ENCODE results near the gene ASXL3.

The ASXL3 gene

DNA sequence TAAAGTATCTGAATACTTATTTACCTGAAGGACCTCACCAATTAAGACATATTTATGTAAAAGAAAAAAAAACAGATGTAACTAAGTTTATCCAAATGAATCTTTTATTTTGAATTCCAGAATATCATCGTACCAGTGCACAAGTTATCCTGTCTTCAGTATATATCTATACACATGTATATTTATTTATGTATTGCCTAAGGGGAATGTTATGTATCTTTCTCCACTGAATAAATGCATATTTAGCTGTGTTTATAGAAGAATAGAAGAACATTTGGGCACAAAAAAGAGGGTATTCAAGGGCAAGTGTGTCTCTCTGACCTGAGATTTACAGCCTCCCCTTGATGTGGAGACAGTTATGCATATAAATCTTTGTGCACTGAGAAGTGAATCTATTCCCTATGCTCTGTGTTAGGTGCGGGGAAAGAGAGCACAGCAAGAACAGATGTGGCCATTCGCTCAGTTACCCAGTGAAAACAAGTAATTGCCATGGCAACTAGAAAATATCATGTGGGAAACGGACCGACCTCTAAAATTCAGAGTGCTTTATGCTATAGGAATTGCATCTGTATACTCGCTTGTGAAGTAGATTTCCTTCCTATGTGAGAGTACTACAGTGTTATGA, 39.5 kb upstream of the ASXL3 start:
- no peaks in the 10 kb centered on the region for H3K9me3 ChIP-seq (ENCODE audit: insufficient read depth, low read length, severe bottlenecking)
- H3K27ac ChIP-seq (ENCODE audit: low read length) = no peak overlapping the region
- H3K36me3 ChIP-seq (ENCODE audit: insufficient read depth, low read length) = no peaks in the 10 kb centered on the region
- no peak overlapping the region for H3K4me3 ChIP-seq (ENCODE audit: low read depth in 1 of 2, low read length in 2 of 2)
- no peak for DNase-seq
- H3K4me2 ChIP-seq (ENCODE audit: insufficient read depth, low read length) = no peak overlapping the region
- no peak for ATAC-seq (ENCODE audit: insufficient read depth, low read depth)
- no peaks in the 10 kb centered on the region for H3K27me3 ChIP-seq (ENCODE audit: insufficient read depth, low read length, poor library complexity)
- TF ChIP-seq EZH2 (IDR thresholded peaks at IDR 0.05; ENCODE audit: borderline replicate concordance, low read depth, low read length, severe bottlenecking) = no peak
- TF ChIP-seq, protein P1, sequence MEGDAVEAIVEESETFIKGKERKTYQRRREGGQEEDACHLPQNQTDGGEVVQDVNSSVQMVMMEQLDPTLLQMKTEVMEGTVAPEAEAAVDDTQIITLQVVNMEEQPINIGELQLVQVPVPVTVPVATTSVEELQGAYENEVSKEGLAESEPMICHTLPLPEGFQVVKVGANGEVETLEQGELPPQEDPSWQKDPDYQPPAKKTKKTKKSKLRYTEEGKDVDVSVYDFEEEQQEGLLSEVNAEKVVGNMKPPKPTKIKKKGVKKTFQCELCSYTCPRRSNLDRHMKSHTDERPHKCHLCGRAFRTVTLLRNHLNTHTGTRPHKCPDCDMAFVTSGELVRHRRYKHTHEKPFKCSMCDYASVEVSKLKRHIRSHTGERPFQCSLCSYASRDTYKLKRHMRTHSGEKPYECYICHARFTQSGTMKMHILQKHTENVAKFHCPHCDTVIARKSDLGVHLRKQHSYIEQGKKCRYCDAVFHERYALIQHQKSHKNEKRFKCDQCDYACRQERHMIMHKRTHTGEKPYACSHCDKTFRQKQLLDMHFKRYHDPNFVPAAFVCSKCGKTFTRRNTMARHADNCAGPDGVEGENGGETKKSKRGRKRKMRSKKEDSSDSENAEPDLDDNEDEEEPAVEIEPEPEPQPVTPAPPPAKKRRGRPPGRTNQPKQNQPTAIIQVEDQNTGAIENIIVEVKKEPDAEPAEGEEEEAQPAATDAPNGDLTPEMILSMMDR (IDR thresholded peaks at IDR 0.05; ENCODE audit: borderline replicate concordance, extremely low read depth, low read length, poor library complexity, severe bottlenecking) = no peak
- no peaks in the 10 kb centered on the region for H3K79me2 ChIP-seq (ENCODE audit: insufficient read depth, low read length)
- no peaks in the 10 kb centered on the region for H4K20me1 ChIP-seq (ENCODE audit: insufficient read depth, low read length)
- peaks cover 18% of the 10 kb centered on the region for H3K4me1 ChIP-seq (ENCODE audit: insufficient read depth, low read length)
- no peak overlapping the region for H2AFZ ChIP-seq (ENCODE audit: low read depth, low read length)
- H3K9ac ChIP-seq (ENCODE audit: low read depth, low read length) = no peak overlapping the region

- peak overlapping the region; percentile 51; the same call in 1 of the 2 replicates for H3K4me2 ChIP-seq (ENCODE audit: insufficient read depth, low read length)
- peak; percentile 77 for ATAC-seq (ENCODE audit: insufficient read depth, low read depth)
- peaks cover 18% of the 10 kb centered on the region for H3K4me1 ChIP-seq (ENCODE audit: insufficient read depth, low read length)
- H2AFZ ChIP-seq (ENCODE audit: low read depth, low read length) = peak overlapping the region; percentile 39; the same call in 1 of the 2 replicates
- no peaks in the 10 kb centered on the region for H3K79me2 ChIP-seq (ENCODE audit: insufficient read depth, low read length)
- no peak overlapping the region for H3K9ac ChIP-seq (ENCODE audit: low read depth, low read length)
- TF ChIP-seq, protein P1 (IDR thresholded peaks at IDR 0.05; ENCODE audit: borderline replicate concordance, extremely low read depth, low read length, poor library complexity, severe bottlenecking) = no peak
- no peak for TF ChIP-seq EZH2 (IDR thresholded peaks at IDR 0.05; ENCODE audit: borderline replicate concordance, low read depth, low read length, severe bottlenecking)
- peak; percentile 13 for DNase-seq
- no peaks in the 10 kb centered on the region for H4K20me1 ChIP-seq (ENCODE audit: insufficient read depth, low read length)
- H3K27ac ChIP-seq (ENCODE audit: low read length) = peak overlapping the region; percentile 50
- no peaks in the 10 kb centered on the region for H3K9me3 ChIP-seq (ENCODE audit: insufficient read depth, low read length, severe bottlenecking)
- no peaks in the 10 kb centered on the region for H3K27me3 ChIP-seq (ENCODE audit: insufficient read depth, low read length, poor library complexity)
- H3K36me3 ChIP-seq (ENCODE audit: insufficient read depth, low read length) = no peaks in the 10 kb centered on the region
- H3K4me3 ChIP-seq (ENCODE audit: low read depth in 1 of 2, low read length in 2 of 2) = peak overlapping the region in 1 of 2 experiments; percentile 29; a peak in 1 of 4 replicates
Observed at GRCh38 chr18:33540392-33540791, 37.6 kb upstream of the ASXL3 start.

GRCh38 chr18:33541316-33541715, 36.7 kb upstream of the ASXL3 start:
- Histone ChIP-seq H3K27ac (ENCODE audit: low read length) (no peak overlapping the region), H3K4me1 (ENCODE audit: insufficient read depth, low read length) (peaks cover 18% of the 10 kb centered on the region), H3K79me2 (ENCODE audit: insufficient read depth, low read length) (no peaks in the 10 kb centered on the region), H2AFZ (ENCODE audit: low read depth, low read length) (no peak overlapping the region), H3K9me3 (ENCODE audit: insufficient read depth, low read length, severe bottlenecking) (no peaks in the 10 kb centered on the region), H3K36me3 (ENCODE audit: insufficient read depth, low read length) (no peaks in the 10 kb centered on the region), H3K4me3 (ENCODE audit: low read depth in 1 of 2, low read length in 2 of 2) (no peak overlapping the region), H3K27me3 (ENCODE audit: insufficient read depth, low read length, poor library complexity) (no peaks in the 10 kb centered on the region), H4K20me1 (ENCODE audit: insufficient read depth, low read length) (no peaks in the 10 kb centered on the region), H3K4me2 (ENCODE audit: insufficient read depth, low read length) (no peak overlapping the region), H3K9ac (ENCODE audit: low read depth, low read length) (no peak overlapping the region)
- no peak for ATAC-seq (ENCODE audit: insufficient read depth, low read depth)
- no peak for DNase-seq
- TF ChIP-seq, protein P1 (IDR thresholded peaks at IDR 0.05; ENCODE audit: borderline replicate concordance, extremely low read depth, low read length, poor library complexity, severe bottlenecking) = no peak
- no peak for TF ChIP-seq EZH2 (IDR thresholded peaks at IDR 0.05; ENCODE audit: borderline replicate concordance, low read depth, low read length, severe bottlenecking)
